Left ventricle myocardium inferior (tissue), 1 donor: ENCODE measurements around the gene PTPRN2. TPM values are rescaled to one million over a fixed set of nuclear protein-coding genes. Genes with fewer than 3 reads are reported as not detected.

Experiments used
- DNase-seq: peaks from one replicate; pipeline ENCODE4 v3.0.0-alpha.2; 2020
- H3K27ac ChIP-seq: fragments of 200-600 bp; replicated peaks from 2 replicates; pipeline ENCODE4 v1.8.0; 2021
- H3K27me3 ChIP-seq: fragments of 200-600 bp; 2 replicates; pipeline ENCODE4 v1.8.0; 2021; ENCODE audit warnings: low read depth
- H3K36me3 ChIP-seq: fragments of 200-600 bp; 2 replicates; pipeline ENCODE4 v1.8.0; 2021
- H3K4me1 ChIP-seq: fragments of 200-600 bp; 2 replicates; pipeline ENCODE4 v1.8.0; 2021
- H3K4me3 ChIP-seq: fragments of 200-600 bp; 2 replicates; pipeline ENCODE4 v1.8.0; 2021; ENCODE audit warnings: mild to moderate bottlenecking, moderate library complexity
- H3K9me3 ChIP-seq: fragments of 200-600 bp; replicated peaks from 2 replicates; pipeline ENCODE4 v1.8.0; 2021
- CTCF ChIP-seq: fragments of 200-600 bp; IDR thresholded peaks from 2 replicates; pipeline ENCODE4 v1.8.0; 2021; ENCODE audit warnings: antibody characterized with exemption, mild to moderate bottlenecking, borderline replicate concordance
- intact Hi-C: fragments of 100-400 bp; cut with micrococcal nuclease; formaldehyde crosslinking; loops from one replicate; pipeline ENCODE4 v1.11.0; 2022
- total RNA-seq: library from RNA; stranded (reverse); fragmentation: NEBNext Ultra II Directional; extraction: Animal tissue kit (Norgen Biotek cat#: 25700); gene quantifications from one replicate; pipeline ENCODE4 v1.2.1, GENCODE V29; 2021
- donor health status: DM: no; HTN: yes; CAD: no; lungs with severe emphysema.

Gene PTPRN2
- total RNA-seq, 1 donor from 2014 or later = 1.3 TPM

DNA sequence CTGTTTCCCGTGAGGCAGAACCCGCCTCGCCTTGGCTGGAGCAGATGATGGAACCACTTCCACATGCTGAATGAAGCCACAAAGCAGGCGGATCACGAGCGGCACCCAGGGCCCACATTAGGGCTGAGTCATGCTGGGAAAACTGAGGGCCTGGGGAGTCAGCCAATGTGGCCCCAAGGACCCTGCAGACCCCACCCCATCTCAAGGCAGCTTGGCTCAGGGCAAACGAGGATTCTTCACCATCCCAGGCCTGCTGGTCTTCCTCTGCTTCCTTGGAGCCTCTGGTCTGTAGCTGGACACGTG, 762.9 kb downstream of the PTPRN2 start:
- H3K36me3 ChIP-seq = no peaks in the 10 kb centered on the region
- intact Hi-C loops = no loop called here
- no peak overlapping the region for H3K4me3 ChIP-seq
- H3K4me1 ChIP-seq = no peaks in the 10 kb centered on the region
- no peaks in the 10 kb centered on the region for H3K9me3 ChIP-seq
- DNase-seq = no peak
- no peak for TF ChIP-seq CTCF
- H3K27me3 ChIP-seq = peaks cover 50% of the 10 kb centered on the region
- no peak overlapping the region for H3K27ac ChIP-seq

DNA sequence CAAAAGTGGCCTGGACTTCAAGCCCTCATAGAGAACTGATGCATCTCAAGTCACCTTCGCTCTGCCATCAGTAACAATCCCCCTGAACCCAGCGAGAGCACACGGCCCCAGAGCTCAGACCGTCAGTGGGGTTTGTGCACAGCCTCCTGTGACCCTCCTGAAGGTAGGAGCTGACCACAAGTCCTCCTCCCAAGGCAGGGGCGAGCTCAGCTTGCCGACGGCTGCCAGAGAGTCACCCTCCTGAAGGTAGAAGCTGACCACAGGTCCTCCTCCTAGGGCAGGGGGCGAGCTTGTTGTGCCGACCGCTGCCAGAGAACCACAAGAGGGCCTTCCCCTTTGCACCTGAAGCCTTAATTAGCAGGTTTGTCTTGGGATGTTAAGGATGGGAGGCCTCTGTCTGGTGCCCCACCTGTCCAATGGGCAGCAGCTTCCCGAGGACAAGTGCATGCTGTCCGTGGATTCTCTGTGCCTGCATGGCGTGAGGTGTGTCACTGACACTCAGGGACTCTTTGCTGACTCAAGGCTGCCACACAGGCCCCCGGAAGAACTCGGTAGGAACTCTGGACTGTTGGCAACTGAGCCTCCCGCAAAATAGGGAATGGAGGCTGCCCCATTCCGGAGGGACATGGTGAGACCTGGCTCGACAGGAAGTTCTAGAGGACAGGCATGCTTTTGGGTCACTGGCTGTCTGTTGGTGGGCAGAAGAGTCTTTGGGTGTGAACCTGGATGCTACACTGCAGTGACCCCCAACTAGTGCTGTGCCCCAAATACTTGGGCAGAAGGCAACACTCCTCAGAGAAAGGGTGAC, 763.4 kb downstream of the PTPRN2 start:
- Histone ChIP-seq H3K27ac (no peak overlapping the region), H3K4me3 (no peak overlapping the region), H3K36me3 (no peaks in the 10 kb centered on the region), H3K27me3 (peaks cover 44% of the 10 kb centered on the region), H3K9me3 (no peaks in the 10 kb centered on the region), H3K4me1 (no peaks in the 10 kb centered on the region)
- intact Hi-C loops = no loop called here
- TF ChIP-seq CTCF = no peak
- no peak for DNase-seq

- Histone ChIP-seq H3K9me3 (no peaks in the 10 kb centered on the region), H3K4me1 (no peaks in the 10 kb centered on the region), H3K4me3 (no peak overlapping the region), H3K27me3 (peaks cover 40% of the 10 kb centered on the region), H3K36me3 (no peaks in the 10 kb centered on the region), H3K27ac (no peak overlapping the region)
- intact Hi-C loops = no loop called here
- no peak for TF ChIP-seq CTCF
- DNase-seq = no peak
Observed at GRCh38 chr7:157822688-157823031, 765.0 kb downstream of the PTPRN2 start.

DNA sequence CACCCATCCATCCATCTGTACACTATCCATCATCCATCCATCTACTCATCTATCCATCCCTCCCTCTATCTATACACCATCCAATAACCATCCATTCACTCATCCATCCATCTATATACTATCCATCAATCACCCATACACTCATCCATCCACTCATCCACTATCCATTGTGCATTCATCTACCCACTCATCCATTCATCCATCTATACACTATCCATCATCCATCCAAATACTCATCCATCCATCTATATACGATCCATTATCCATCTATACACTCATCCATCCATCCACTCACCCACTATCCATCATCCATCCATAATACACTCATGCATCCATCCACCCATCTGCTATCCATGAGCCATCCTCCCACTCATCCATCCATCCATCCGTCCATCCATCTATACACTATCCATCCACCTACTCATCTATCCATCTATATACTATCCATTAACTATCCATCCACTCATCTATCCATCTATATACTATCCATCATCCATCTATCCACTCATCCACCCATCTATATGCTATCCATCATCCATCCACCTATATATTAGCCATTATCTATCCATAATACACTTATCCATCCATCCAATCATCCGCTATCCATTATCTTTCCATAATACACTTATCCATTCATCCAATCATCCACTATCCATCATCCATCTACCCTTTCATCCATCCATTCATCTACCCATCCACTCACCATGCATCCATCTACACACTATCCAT, 765.5 kb downstream of the PTPRN2 start:
- intact Hi-C loops = no loop called here

GRCh38 chr7:157820796-157821195, 766.8 kb downstream of the PTPRN2 start:
- H3K27me3 ChIP-seq = peaks cover 48% of the 10 kb centered on the region
- DNase-seq = no peak
- no peaks in the 10 kb centered on the region for H3K36me3 ChIP-seq
- H3K9me3 ChIP-seq = no peaks in the 10 kb centered on the region
- TF ChIP-seq CTCF = no peak
- intact Hi-C loops = no loop called here
- no peak overlapping the region for H3K27ac ChIP-seq
- H3K4me1 ChIP-seq = no peaks in the 10 kb centered on the region
- H3K4me3 ChIP-seq = no peak overlapping the region

More for the DNA sequence above, 765.5 kb downstream of the PTPRN2 start:
- TF ChIP-seq CTCF = no peak
- no peaks in the 10 kb centered on the region for H3K36me3 ChIP-seq
- no peak overlapping the region for H3K27ac ChIP-seq
- no peaks in the 10 kb centered on the region for H3K9me3 ChIP-seq
- peaks cover 37% of the 10 kb centered on the region for H3K27me3 ChIP-seq
- no peaks in the 10 kb centered on the region for H3K4me1 ChIP-seq
- DNase-seq = no peak
- H3K4me3 ChIP-seq = no peak overlapping the region
